GM12875 (cell line): Measurements from ENCODE around the gene PHGDH.

ENCODE experiments used
- H3K4me3 ChIP-seq: one replicate; pipeline ENCODE4 v1.5.1; 2011; ENCODE audit warnings: low read depth, low read length, control low read depth
- CTCF ChIP-seq: IDR thresholded peaks from 2 replicates; pipeline ENCODE4 v1.5.1; 2011; ENCODE audit warnings: low read depth, mild to moderate bottlenecking, control low read depth, inconsistent platforms, low read length, moderate library complexity, borderline replicate concordance; ENCODE audit not compliant: insufficient read depth

PHGDH gene

DNA sequence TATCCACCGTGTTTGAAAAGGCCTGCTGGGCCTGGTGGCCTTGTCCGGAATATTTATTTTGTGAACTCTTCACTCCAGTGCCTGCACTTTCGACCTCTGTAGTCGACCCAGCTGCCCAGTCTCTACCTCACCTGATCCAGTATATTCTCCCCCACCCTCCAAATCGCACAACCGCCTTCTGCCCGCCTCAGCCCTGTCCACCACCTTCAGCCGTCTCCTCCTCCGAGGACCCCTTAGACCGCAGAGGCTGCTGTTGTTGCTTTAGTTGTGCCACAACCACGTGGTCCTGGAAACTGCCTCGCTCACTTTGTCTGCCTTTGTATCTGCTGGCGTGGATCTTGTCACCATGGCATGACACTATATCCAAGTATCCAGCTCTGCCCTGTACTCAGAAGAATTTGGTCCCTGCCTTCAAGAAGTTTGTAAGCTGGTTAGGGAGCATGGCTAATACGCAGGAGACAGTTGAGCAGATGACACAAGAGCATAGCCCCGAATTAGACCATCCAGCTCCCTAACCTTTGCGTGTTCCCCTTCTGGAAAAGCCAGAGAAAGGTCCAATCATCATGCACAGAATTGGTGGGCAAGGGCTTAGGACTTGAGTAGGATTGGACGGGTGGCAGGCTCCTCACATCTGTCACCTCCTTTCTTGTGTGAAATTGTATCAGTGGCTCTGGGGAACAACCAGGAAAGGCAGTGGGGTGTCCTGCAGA lies 1.5 kb downstream of the PHGDH start:
- no peak overlapping the region for H3K4me3 ChIP-seq
- no peak for TF ChIP-seq CTCF

DNA sequence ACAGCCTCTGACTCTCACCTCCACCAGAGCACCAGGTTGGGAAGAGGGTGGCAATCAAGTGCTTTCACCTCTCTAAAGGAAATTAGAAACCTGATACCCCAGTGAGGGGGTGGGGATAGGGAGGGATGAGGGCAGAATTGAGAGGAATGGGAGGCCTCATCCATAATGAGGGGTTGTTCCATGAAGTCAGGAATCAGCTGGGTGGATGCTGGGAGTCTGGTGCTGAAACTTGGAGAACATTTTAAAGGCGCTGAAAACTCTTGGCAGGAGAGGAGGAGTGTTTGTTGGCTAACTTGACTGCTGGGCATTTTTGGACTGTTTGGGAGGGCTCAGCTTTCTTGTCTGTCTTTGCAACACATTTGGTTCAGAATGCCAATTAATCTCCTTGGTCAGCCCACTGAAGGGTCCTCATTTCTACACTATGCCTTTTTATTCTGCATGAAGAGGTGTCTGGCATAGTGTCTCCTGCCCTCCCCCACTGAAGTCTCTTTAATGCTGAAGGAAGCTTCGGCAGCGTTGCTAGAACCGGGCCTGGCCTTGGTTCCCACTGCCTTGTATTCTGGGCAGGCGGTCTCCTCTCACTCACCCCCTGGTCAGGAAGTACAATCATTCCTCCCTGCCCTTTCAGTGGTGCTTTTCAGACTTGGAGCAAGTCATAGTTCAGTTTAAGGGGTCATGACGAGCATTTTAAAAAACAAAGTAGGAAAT lies 2.2 kb downstream of the PHGDH start:
- H3K4me3 ChIP-seq: no peak overlapping the region
- TF ChIP-seq CTCF: no peak

DNA sequence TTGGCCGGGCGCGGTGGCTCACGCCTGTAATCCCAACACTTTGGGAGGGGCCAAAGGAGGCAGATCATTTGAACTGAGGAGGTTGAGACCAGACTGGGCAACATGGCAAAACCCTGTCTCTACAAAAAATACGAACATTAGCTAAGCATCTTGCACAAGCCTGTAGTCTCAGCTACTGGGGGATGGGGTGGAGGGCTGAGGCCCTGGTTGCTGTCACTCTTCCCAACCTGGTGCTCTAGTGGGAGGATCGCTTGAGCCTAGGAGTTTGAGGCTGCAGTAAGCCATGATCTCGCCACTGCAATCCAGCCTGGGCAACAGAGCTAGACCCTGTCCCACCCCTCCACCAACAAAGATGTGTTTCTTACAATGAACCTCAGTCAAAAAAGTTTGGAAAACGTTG lies 2.8 kb downstream of the PHGDH start:
- no peak overlapping the region for H3K4me3 ChIP-seq
- no peak for TF ChIP-seq CTCF

DNA sequence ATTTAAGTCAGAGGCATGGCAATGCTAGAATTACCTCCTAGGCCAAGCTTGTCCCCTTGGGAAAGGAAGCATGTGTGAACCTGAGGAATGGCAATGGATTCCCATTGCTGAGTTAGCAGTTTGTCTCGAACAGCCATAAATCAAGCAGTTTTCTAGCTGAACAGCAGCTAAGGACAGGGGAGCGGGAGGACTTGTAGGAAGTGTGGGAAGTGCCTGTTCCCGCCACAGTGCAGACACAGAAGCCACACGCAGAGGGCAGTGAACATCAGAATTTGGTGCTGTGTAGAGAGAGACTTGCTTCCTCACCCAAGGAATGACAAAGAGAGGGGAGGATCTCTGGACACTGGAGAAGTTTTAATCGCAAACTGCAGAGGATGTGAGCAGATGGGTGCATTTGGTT lies 3.8 kb downstream of the PHGDH start:
- no peak for TF ChIP-seq CTCF
- no peak overlapping the region for H3K4me3 ChIP-seq

DNA sequence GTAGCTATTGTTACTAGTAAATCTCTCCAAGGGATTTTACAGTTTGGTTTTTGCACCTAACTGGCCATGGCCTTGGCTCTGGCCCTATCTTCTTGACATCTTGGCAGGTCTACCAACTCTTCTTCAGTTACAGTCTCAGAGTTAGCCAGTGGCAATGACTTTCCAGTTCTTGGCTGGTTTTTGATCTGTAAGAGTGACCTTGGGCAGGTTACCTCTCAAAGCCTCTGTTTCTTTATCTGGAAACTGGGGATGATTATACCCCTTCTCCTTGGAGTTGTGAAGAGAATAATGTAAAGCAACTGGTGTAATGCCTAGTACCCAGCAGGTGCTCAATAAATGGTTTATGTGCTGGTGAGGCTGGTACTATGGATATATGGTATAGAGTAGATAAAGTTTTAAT lies 6.7 kb downstream of the PHGDH start:
- H3K4me3 ChIP-seq: no peak overlapping the region
- TF ChIP-seq CTCF: no peak

DNA sequence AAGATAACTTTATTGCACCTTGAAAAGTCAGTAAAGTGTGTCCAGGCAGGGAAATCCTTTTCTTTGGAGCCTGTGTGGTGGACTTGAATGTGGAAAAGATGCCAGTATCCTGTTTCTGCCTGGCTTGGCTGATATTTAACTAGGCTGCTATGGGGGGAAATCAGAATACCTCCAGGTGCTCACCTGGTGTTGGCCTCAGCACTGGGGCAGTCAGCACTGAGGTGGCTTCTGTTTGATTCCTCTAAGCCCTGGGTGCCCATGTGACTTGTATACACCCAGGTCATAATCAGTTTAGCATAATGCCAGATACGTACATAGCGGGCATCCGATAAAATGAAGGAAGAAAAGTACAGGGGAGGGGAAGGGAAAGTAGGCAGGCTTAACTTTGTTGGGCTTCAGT lies 7.2 kb downstream of the PHGDH start:
- H3K4me3 ChIP-seq: no peak overlapping the region
- no peak for TF ChIP-seq CTCF

- no peak overlapping the region for H3K4me3 ChIP-seq
- no peak for TF ChIP-seq CTCF
Observed at GRCh38 chr1:119720866-119721440, 9.2 kb downstream of the PHGDH start.
